22Rv1 (cell line): ENCODE data around the gene AATF.

Experiments
- CTCF ChIP-seq: fragments of 450-650 bp; IDR thresholded peaks from 2 replicates; pipeline ENCODE4 v1.5.1; 2017; ENCODE audit warnings: mild to moderate bottlenecking
- ZFX ChIP-seq: fragments of 450-650 bp; IDR thresholded peaks from 2 replicates; pipeline ENCODE4 v1.6.1; 2017; ENCODE audit warnings: antibody characterized with exemption, borderline replicate concordance

- TF ChIP-seq ZFX (no peak), CTCF (no peak)
Observed at GRCh38 chr17:36919407-36919968, 29.3 kb upstream of the AATF start.
